ENCODE data around the gene AKAP10.
"Not testable (repeated sequence)": the region's sequence is repeated elsewhere in the genome, so short reads cannot be mapped to it uniquely, and the experiment has no call there.

Gene AKAP10

DNA sequence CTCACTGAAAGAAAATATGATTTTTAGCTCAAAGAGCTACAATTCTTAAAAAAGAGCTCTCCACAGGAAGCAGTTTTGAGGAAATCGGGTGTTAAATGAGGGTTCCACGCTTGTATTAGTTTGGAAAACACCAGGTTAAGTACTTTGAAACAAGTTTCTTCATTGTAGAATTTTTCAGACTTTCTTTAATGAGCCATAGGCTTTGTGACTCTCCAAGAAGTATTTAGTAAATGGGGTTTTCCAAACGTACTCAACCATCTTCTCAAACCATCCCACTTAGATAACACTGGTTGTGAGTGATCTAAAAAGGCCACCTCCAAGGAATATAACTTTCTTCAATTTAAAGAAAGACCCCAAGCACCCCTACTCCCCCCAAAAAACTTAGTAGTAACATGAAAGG, 112.6 kb downstream of the AKAP10 start:
- DNase-seq: no peak

DNA sequence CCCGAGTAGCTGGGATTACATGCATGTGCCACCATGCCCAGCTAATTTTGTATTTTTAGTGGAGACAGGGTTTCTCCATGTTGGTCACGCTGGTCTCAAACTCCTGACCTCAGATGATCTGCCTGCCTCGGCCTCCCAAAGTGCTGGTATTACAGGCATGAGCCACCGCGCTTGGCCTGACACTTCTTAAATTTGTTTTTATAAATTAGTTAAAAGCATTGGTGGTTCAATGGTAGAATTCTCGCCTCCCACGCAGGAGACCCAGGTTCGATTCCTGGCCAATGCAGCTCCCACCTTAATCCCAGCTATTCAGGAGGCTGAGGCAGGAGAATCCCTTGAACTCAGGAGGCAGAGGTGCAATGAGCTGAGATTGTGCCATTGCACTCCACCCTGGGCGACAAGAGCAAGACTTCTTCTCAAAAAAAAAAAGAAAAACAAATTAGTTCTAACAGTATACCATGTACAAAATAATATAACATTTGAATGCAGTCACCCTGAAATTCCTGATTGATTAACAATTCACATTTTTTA, 116.9 kb downstream of the AKAP10 start:
- not testable (repeated sequence) for DNase-seq

DNA sequence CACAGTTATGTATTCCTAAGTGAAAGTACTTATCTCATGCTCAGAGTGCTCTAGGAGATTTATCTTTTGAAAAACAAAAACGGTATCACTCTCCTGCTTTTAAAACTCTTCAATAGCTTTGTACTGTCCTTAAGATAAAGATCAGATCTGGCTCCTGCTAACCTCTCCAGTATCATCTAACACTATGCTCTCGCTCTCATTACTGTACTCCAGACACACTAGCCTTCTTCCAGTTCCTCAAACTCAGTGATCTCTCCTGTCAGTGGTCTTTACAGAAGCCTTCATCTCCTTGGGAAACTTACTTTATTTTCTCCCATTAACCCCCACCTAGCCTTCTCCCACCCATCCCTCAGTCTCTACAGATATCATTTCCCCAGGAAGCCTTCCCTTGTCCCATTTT, 120.0 kb downstream of the AKAP10 start:
- DNase-seq: no peak
